Ammon's horn (tissue), 1 donor: ENCODE data around the gene PGLYRP1.

Source experiments
- DNase-seq: peaks from one replicate; pipeline ENCODE4 v3.0.0-alpha.2; 2016; ENCODE audit warnings: low spot score

PGLYRP1 gene

GRCh38 chr19:46032597-46033025 lies 9.8 kb upstream of the PGLYRP1 start:
- no peak for DNase-seq

- no peak for DNase-seq
These were observed 9.1 kb upstream of the PGLYRP1 start for GRCh38 chr19:46031781-46032596.

- DNase-seq, result no peak
These were observed 8.1 kb upstream of the PGLYRP1 start for GRCh38 chr19:46030812-46031550.

GRCh38 chr19:46025835-46026234 lies 3.0 kb upstream of the PGLYRP1 start:
- no peak for DNase-seq

- no peak for DNase-seq
These were observed 492 bp upstream of the PGLYRP1 start for GRCh38 chr19:46023311-46023779.

GRCh38 chr19:46022061-46022430 lies 807 bp downstream of the PGLYRP1 start:
- DNase-seq, result no peak

- no peak for DNase-seq
These were observed 1.3 kb downstream of the PGLYRP1 start for GRCh38 chr19:46021531-46022041.

GRCh38 chr19:46020819-46021125 lies 2.1 kb downstream of the PGLYRP1 start:
- no peak for DNase-seq

GRCh38 chr19:46019270-46019669 lies 3.6 kb downstream of the PGLYRP1 start:
- DNase-seq, result no peak

- no peak for DNase-seq
These were observed 4.1 kb downstream of the PGLYRP1 start for GRCh38 chr19:46018729-46019251.

GRCh38 chr19:46017874-46018675 lies 4.8 kb downstream of the PGLYRP1 start:
- DNase-seq, result no peak

GRCh38 chr19:46017095-46017429 lies 5.8 kb downstream of the PGLYRP1 start:
- no peak for DNase-seq

- DNase-seq, result peak; percentile 91
These were observed 6.3 kb downstream of the PGLYRP1 start for GRCh38 chr19:46016426-46017094.

GRCh38 chr19:46015687-46016425 lies 7.0 kb downstream of the PGLYRP1 start:
- no peak for DNase-seq

- peak; percentile 21 for DNase-seq
These were observed 7.7 kb downstream of the PGLYRP1 start for GRCh38 chr19:46014941-46015686.

GRCh38 chr19:46014534-46014933 lies 8.3 kb downstream of the PGLYRP1 start:
- no peak for DNase-seq

GRCh38 chr19:46009530-46010510 lies 13.0 kb downstream of the PGLYRP1 start:
- peak; percentile 81 for DNase-seq

- DNase-seq, result no peak
These were observed 16.4 kb downstream of the PGLYRP1 start for GRCh38 chr19:46006411-46006810.

GRCh38 chr19:46002678-46003275 lies 20.1 kb downstream of the PGLYRP1 start:
- DNase-seq, result no peak
